ENCODE data around the gene PLA2G15. TPM values are rescaled to one million over a fixed set of nuclear protein-coding genes. Genes with fewer than 3 reads are reported as not detected.

Gene PLA2G15
- total RNA-seq, 1 donor from 2014 or later = 26.8 TPM

DNA sequence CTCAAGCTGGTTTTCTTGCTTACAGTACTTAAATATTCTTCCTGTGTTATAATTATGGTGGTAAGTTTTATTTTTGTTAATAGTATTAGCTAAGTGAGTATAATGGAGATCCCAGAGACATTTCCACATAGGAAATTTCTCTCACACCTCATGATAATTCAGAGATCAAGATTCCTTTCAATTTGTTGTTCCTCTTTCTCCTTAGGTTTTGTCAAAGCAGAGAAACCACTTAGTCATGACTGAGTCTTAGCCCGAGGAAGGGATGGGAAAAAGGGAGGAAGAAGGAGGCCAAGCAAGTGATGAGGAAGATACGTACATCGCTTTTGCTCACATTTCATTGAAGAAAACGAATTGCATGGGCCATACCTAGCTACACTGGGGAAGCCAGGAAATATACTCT lies 27.7 kb upstream of the PLA2G15 start:
- no peaks in the 10 kb centered on the region for H3K27me3 Mint-ChIP-seq (ENCODE audit: low read depth, unreplicated experiment)
- H3K79me2 ChIP-seq (ENCODE audit: insufficient read depth, low read length) = peaks cover under 1% of the 10 kb centered on the region
- no peak overlapping the region for H3K27ac ChIP-seq (ENCODE audit: low read depth, low read length)
- no peaks in the 10 kb centered on the region for H3K4me1 ChIP-seq (ENCODE audit: insufficient read depth, low read length)
- no peaks in the 10 kb centered on the region for H3K9me3 ChIP-seq (ENCODE audit: insufficient read depth, low read depth, low read length)
- H3K27ac Mint-ChIP-seq (ENCODE audit: unreplicated experiment) = no peak overlapping the region
- TF ChIP-seq, protein P1, sequence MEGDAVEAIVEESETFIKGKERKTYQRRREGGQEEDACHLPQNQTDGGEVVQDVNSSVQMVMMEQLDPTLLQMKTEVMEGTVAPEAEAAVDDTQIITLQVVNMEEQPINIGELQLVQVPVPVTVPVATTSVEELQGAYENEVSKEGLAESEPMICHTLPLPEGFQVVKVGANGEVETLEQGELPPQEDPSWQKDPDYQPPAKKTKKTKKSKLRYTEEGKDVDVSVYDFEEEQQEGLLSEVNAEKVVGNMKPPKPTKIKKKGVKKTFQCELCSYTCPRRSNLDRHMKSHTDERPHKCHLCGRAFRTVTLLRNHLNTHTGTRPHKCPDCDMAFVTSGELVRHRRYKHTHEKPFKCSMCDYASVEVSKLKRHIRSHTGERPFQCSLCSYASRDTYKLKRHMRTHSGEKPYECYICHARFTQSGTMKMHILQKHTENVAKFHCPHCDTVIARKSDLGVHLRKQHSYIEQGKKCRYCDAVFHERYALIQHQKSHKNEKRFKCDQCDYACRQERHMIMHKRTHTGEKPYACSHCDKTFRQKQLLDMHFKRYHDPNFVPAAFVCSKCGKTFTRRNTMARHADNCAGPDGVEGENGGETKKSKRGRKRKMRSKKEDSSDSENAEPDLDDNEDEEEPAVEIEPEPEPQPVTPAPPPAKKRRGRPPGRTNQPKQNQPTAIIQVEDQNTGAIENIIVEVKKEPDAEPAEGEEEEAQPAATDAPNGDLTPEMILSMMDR (IDR thresholded peaks at IDR 0.05; ENCODE audit: insufficient read depth, low read depth, low read length) = no peak
- no peak for TF ChIP-seq EZH2 (IDR thresholded peaks at IDR 0.05; ENCODE audit: insufficient read depth, low read length)
- H3K27me3 ChIP-seq (ENCODE audit: insufficient read depth, low read length) = no peaks in the 10 kb centered on the region
- H4K20me1 ChIP-seq (ENCODE audit: insufficient read depth, low read length) = peaks cover 5% of the 10 kb centered on the region
- peaks cover 5% of the 10 kb centered on the region for H3K36me3 Mint-ChIP-seq (ENCODE audit: low read depth, unreplicated experiment)
- FAIRE-seq (no peak), DNase-seq (ENCODE audit: low read depth) (no peak)
- H3K36me3 ChIP-seq (ENCODE audit: insufficient read depth, low read length) = no peaks in the 10 kb centered on the region
- peaks cover 3% of the 10 kb centered on the region for H3K4me1 Mint-ChIP-seq (ENCODE audit: low read depth, unreplicated experiment)
- no peak overlapping the region for H3K4me2 ChIP-seq (ENCODE audit: low read length)
- H3K9me3 Mint-ChIP-seq (ENCODE audit: unreplicated experiment) = no peaks in the 10 kb centered on the region
- no peak overlapping the region for H3K9ac ChIP-seq (ENCODE audit: low read length)
- H2AFZ ChIP-seq (ENCODE audit: low read depth, low read length) = no peak overlapping the region
- no peak overlapping the region for H3K4me3 ChIP-seq (ENCODE audit: insufficient read depth, low read depth, low read length)
- no peak overlapping the region for H3K4me3 Mint-ChIP-seq (ENCODE audit: unreplicated experiment)

DNA sequence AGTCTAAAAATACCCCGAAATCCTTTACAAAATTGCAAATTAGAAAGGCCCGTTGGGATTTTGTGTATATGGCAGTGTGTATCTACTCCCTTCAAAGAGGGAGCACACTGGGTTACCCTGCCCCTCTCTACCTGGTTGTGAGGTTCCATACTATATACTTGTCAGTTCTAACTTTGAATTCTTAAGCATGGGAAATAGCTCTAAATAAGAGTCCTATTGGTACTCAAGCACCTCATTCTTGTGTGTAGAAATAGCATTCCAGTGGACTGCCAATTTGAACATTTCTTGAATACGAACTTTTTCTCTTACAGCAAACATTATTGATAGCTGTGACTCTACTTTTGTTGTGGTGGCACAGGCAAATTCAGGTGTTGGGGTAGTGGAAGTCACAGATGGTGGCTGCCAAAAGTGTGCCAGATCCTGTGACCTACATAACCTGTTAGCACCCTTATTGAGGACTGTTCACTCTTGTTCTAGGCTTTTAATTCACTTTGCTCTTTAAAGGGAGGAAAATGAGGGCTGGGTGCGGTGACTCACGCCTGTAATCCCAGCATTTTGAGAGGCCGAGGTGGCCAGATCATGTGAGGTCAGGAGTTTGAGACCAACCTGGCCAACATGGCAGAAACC lies 25.3 kb upstream of the PLA2G15 start:
- no peaks in the 10 kb centered on the region for H3K27me3 Mint-ChIP-seq (ENCODE audit: low read depth, unreplicated experiment)
- H3K9me3 ChIP-seq (ENCODE audit: insufficient read depth, low read depth, low read length) = no peaks in the 10 kb centered on the region
- FAIRE-seq (no peak), DNase-seq (ENCODE audit: low read depth) (no peak)
- no peak overlapping the region for H3K4me3 ChIP-seq (ENCODE audit: insufficient read depth, low read depth, low read length)
- no peaks in the 10 kb centered on the region for H3K9me3 Mint-ChIP-seq (ENCODE audit: unreplicated experiment)
- no peak overlapping the region for H2AFZ ChIP-seq (ENCODE audit: low read depth, low read length)
- H3K36me3 ChIP-seq (ENCODE audit: insufficient read depth, low read length) = no peaks in the 10 kb centered on the region
- H3K27ac ChIP-seq (ENCODE audit: low read depth, low read length) = no peak overlapping the region
- no peak overlapping the region for H3K27ac Mint-ChIP-seq (ENCODE audit: unreplicated experiment)
- no peaks in the 10 kb centered on the region for H3K4me1 ChIP-seq (ENCODE audit: insufficient read depth, low read length)
- no peak overlapping the region for H3K4me3 Mint-ChIP-seq (ENCODE audit: unreplicated experiment)
- peaks cover 3% of the 10 kb centered on the region for H3K36me3 Mint-ChIP-seq (ENCODE audit: low read depth, unreplicated experiment)
- TF ChIP-seq EZH2 (IDR thresholded peaks at IDR 0.05; ENCODE audit: insufficient read depth, low read length) = no peak
- TF ChIP-seq, protein P1 (IDR thresholded peaks at IDR 0.05; ENCODE audit: insufficient read depth, low read depth, low read length) = no peak
- H3K4me1 Mint-ChIP-seq (ENCODE audit: low read depth, unreplicated experiment) = peaks cover 3% of the 10 kb centered on the region
- H3K79me2 ChIP-seq (ENCODE audit: insufficient read depth, low read length) = no peaks in the 10 kb centered on the region
- H4K20me1 ChIP-seq (ENCODE audit: insufficient read depth, low read length) = peaks cover 3% of the 10 kb centered on the region
- H3K27me3 ChIP-seq (ENCODE audit: insufficient read depth, low read length) = no peaks in the 10 kb centered on the region
- no peak overlapping the region for H3K4me2 ChIP-seq (ENCODE audit: low read length)
- H3K9ac ChIP-seq (ENCODE audit: low read length) = no peak overlapping the region

DNA sequence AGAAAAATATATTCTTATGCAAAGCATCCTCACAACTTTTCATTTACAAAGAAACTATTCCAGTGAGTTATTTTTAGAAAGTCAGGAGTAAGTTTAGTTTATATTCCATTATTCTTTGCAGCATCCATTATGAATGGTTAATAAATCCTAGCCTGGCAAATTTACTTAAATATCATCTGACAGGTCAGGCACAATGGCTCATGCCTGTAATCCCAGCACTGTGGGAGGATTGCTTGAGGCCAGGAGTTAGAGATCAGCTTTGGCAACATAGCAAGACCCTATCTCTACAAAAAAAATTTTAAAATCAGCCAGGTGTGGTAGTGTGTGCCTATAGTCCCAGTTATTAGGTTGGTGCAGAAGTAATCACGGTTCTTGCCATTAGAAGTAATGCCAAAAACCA lies 22.1 kb upstream of the PLA2G15 start:
- no peaks in the 10 kb centered on the region for H3K36me3 ChIP-seq (ENCODE audit: insufficient read depth, low read length)
- H3K9me3 Mint-ChIP-seq (ENCODE audit: unreplicated experiment) = no peaks in the 10 kb centered on the region
- H3K27ac ChIP-seq (ENCODE audit: low read depth, low read length) = no peak overlapping the region
- H3K4me1 Mint-ChIP-seq (ENCODE audit: low read depth, unreplicated experiment) = peaks cover 10% of the 10 kb centered on the region
- no peak overlapping the region for H3K4me3 ChIP-seq (ENCODE audit: insufficient read depth, low read depth, low read length)
- FAIRE-seq (no peak), DNase-seq (ENCODE audit: low read depth) (no peak)
- H3K27ac Mint-ChIP-seq (ENCODE audit: unreplicated experiment) = no peak overlapping the region
- peaks cover 3% of the 10 kb centered on the region for H4K20me1 ChIP-seq (ENCODE audit: insufficient read depth, low read length)
- H3K4me3 Mint-ChIP-seq (ENCODE audit: unreplicated experiment) = no peak overlapping the region
- no peak overlapping the region for H3K4me2 ChIP-seq (ENCODE audit: low read length)
- no peaks in the 10 kb centered on the region for H3K4me1 ChIP-seq (ENCODE audit: insufficient read depth, low read length)
- H3K27me3 Mint-ChIP-seq (ENCODE audit: low read depth, unreplicated experiment) = no peaks in the 10 kb centered on the region
- no peaks in the 10 kb centered on the region for H3K27me3 ChIP-seq (ENCODE audit: insufficient read depth, low read length)
- no peaks in the 10 kb centered on the region for H3K79me2 ChIP-seq (ENCODE audit: insufficient read depth, low read length)
- no peaks in the 10 kb centered on the region for H3K36me3 Mint-ChIP-seq (ENCODE audit: low read depth, unreplicated experiment)
- no peak overlapping the region for H3K9ac ChIP-seq (ENCODE audit: low read length)
- H2AFZ ChIP-seq (ENCODE audit: low read depth, low read length) = no peak overlapping the region
- TF ChIP-seq, protein P1 (IDR thresholded peaks at IDR 0.05; ENCODE audit: insufficient read depth, low read depth, low read length) = no peak
- TF ChIP-seq EZH2 (IDR thresholded peaks at IDR 0.05; ENCODE audit: insufficient read depth, low read length) = no peak
- H3K9me3 ChIP-seq (ENCODE audit: insufficient read depth, low read depth, low read length) = no peaks in the 10 kb centered on the region
